Measurements from ENCODE around the gene NR2E1. TPM values are rescaled to one million over a fixed set of nuclear protein-coding genes. Genes with fewer than 3 reads are reported as not detected.

Gene NR2E1
- total RNA-seq, 1 experiment from 2014 or later: not detected

- H3K4me1 Mint-ChIP-seq: peaks cover 20 to 30% of the 10 kb centered on the region in 2 experiments
- H3K27me3 Mint-ChIP-seq (ENCODE audit: low read depth): peaks cover 100% of the 10 kb centered on the region
- H3K56ac ChIP-seq (ENCODE audit: insufficient read length, low read depth, low read length): no peak overlapping the region
- peak; percentile 37 for DNase-seq
- H2BK5ac ChIP-seq (ENCODE audit: insufficient read length, low read length): no peak overlapping the region
- no peak overlapping the region for H2BK20ac ChIP-seq (ENCODE audit: low read depth, low read length, poor library complexity, severe bottlenecking)
- H2BK15ac ChIP-seq (ENCODE audit: low read depth, low read length): no peak overlapping the region
- no peak overlapping the region for H3K18ac ChIP-seq (ENCODE audit: insufficient read length, low read depth, low read length)
- no peak overlapping the region for H3K4ac ChIP-seq (ENCODE audit: low read depth, low read length)
- H3K79me1 ChIP-seq (ENCODE audit: insufficient read depth, low read depth, low read length, poor library complexity, severe bottlenecking): no peaks in the 10 kb centered on the region
- H3K9ac ChIP-seq (ENCODE audit: extremely low read depth, insufficient read length, low read length): no peak overlapping the region
- no peak overlapping the region for H3K27ac Mint-ChIP-seq
- H4K8ac ChIP-seq (replicated peaks; ENCODE audit: insufficient read length, low read depth, low read length): no peak overlapping the region
- no peak overlapping the region for H3K4me2 ChIP-seq (ENCODE audit: insufficient read depth, insufficient read length, low read length)
- no peaks in the 10 kb centered on the region for H3K4me1 ChIP-seq (ENCODE audit: insufficient read depth, low read length)
- no peak overlapping the region for H3K14ac ChIP-seq (ENCODE audit: insufficient read depth, low read length)
- H3K27me3 ChIP-seq (ENCODE audit: insufficient read depth, low read length): peaks cover 62% of the 10 kb centered on the region
- no peak overlapping the region for H3K27ac ChIP-seq (ENCODE audit: insufficient read length, low read depth, low read length)
- H4K5ac ChIP-seq (ENCODE audit: insufficient read length, low read depth, low read length): no peak overlapping the region
- no peaks in the 10 kb centered on the region for H4K20me1 ChIP-seq (ENCODE audit: control insufficient read depth, insufficient read depth, insufficient read length)
- no peak overlapping the region for H2BK120ac ChIP-seq (ENCODE audit: low read depth, low read length, poor library complexity, severe bottlenecking)
- H3K4me3 Mint-ChIP-seq: peak overlapping the region in 1 of 2 experiments; percentile 67; a peak in 2 of 5 replicates
- H3K79me2 ChIP-seq (ENCODE audit: insufficient read depth, low read length): no peaks in the 10 kb centered on the region
- H2AK5ac ChIP-seq (ENCODE audit: insufficient read length, low read length): no peak overlapping the region
- TF ChIP-seq CTCF (conservative IDR thresholded peaks at IDR 0.05): no peak
- no peak overlapping the region for H4K91ac ChIP-seq (ENCODE audit: insufficient read length, low read depth, low read length)
- H3K9me3 ChIP-seq (ENCODE audit: control insufficient read depth, low read depth, low read length): no peaks in the 10 kb centered on the region
- no peak overlapping the region for H2AFZ ChIP-seq (ENCODE audit: low read length)
- no peak overlapping the region for H3K23ac ChIP-seq (ENCODE audit: insufficient read length, low read depth, low read length)
- H3K9me3 Mint-ChIP-seq: peaks cover 4 to 12% of the 10 kb centered on the region in 2 experiments; a peak in 2 of 5 replicates
- no peaks in the 10 kb centered on the region for H3K23me2 ChIP-seq (ENCODE audit: insufficient read length, low read depth, low read length, poor library complexity, severe bottlenecking)
- H3K36me3 Mint-ChIP-seq (ENCODE audit: insufficient read depth in 1 of 3, low read depth in 3 of 3): no peaks in the 10 kb centered on the region; a peak in 1 of 7 replicates
- no CpG with 5 or more reads among the region's 10 CpGs for WGBS (ENCODE audit: extremely low coverage, insufficient read length, low lambda C conversion rate)
- no peak overlapping the region for H2BK12ac ChIP-seq (ENCODE audit: insufficient read length, low read depth, low read length)
- H3T11ph ChIP-seq (ENCODE audit: low read length): no peak overlapping the region
Observed at GRCh38 chr6:108156180-108156937, 9.5 kb upstream of the NR2E1 start.
